ENCODE results near the gene PTPRC.

Gene PTPRC

GRCh38 chr1:198641501-198641900 lies 2.7 kb downstream of the PTPRC start:
- TF ChIP-seq TEAD4 (IDR thresholded peaks at IDR 0.05) (no peak), FOXM1 (IDR thresholded peaks at IDR 0.05; ENCODE audit: borderline replicate concordance, low read depth) (no peak), REST (IDR thresholded peaks at IDR 0.05; ENCODE audit: low read depth) (no peak), CREB1 (IDR thresholded peaks at IDR 0.05; ENCODE audit: low read depth) (no peak), TAF1 (IDR thresholded peaks at IDR 0.05; ENCODE audit: low read depth) (no peak), USF1 (IDR thresholded peaks at IDR 0.05) (no peak)

GRCh38 chr1:198641966-198642668 lies 3.3 kb downstream of the PTPRC start:
- no peak for TF ChIP-seq NFIC (IDR thresholded peaks at IDR 0.05)
- TF ChIP-seq TEAD4 (IDR thresholded peaks at IDR 0.05) = no peak
- TF ChIP-seq TCF12 (IDR thresholded peaks at IDR 0.05; ENCODE audit: low read depth) = no peak
- TF ChIP-seq ZBTB7A (IDR thresholded peaks at IDR 0.05; ENCODE audit: low read depth) = no peak
- no peak for TF ChIP-seq TAF1 (IDR thresholded peaks at IDR 0.05; ENCODE audit: low read depth)
- no peak for TF ChIP-seq REST (IDR thresholded peaks at IDR 0.05; ENCODE audit: low read depth)
- no peak for TF ChIP-seq CEBPB (IDR thresholded peaks at IDR 0.05)
- no peak for TF ChIP-seq USF1 (IDR thresholded peaks at IDR 0.05)
- no peak for TF ChIP-seq RAD21 (IDR thresholded peaks at IDR 0.05; ENCODE audit: low read depth)

- TF ChIP-seq MAX (IDR thresholded peaks at IDR 0.05) = no peak
- TF ChIP-seq EGR1 (IDR thresholded peaks at IDR 0.05) = no peak
- TF ChIP-seq YY1 (IDR thresholded peaks at IDR 0.05; ENCODE audit: low read depth) = no peak
- no peak for TF ChIP-seq EP300 (IDR thresholded peaks at IDR 0.05; ENCODE audit: borderline replicate concordance)
Measured at GRCh38 chr1:198642983-198643382, 4.1 kb downstream of the PTPRC start.

GRCh38 chr1:198643808-198644207 lies 5.0 kb downstream of the PTPRC start:
- no peak for TF ChIP-seq CEBPB (IDR thresholded peaks at IDR 0.05)
- no peak for TF ChIP-seq RAD21 (IDR thresholded peaks at IDR 0.05; ENCODE audit: low read depth)
- TF ChIP-seq MAX (IDR thresholded peaks at IDR 0.05) = no peak
- no peak for TF ChIP-seq ZBTB7A (IDR thresholded peaks at IDR 0.05; ENCODE audit: low read depth)
- no peak for TF ChIP-seq USF1 (IDR thresholded peaks at IDR 0.05)
- TF ChIP-seq TAF1 (IDR thresholded peaks at IDR 0.05; ENCODE audit: low read depth) = no peak
- TF ChIP-seq YY1 (IDR thresholded peaks at IDR 0.05; ENCODE audit: low read depth) = no peak
- TF ChIP-seq TEAD4 (IDR thresholded peaks at IDR 0.05) = no peak
- TF ChIP-seq FOXM1 (IDR thresholded peaks at IDR 0.05; ENCODE audit: borderline replicate concordance, low read depth) = no peak
- TF ChIP-seq TCF12 (IDR thresholded peaks at IDR 0.05; ENCODE audit: low read depth) = no peak
- no peak for TF ChIP-seq NFIC (IDR thresholded peaks at IDR 0.05)
- TF ChIP-seq CREB1 (IDR thresholded peaks at IDR 0.05; ENCODE audit: low read depth) = no peak
- no peak for TF ChIP-seq REST (IDR thresholded peaks at IDR 0.05; ENCODE audit: low read depth)
- TF ChIP-seq EP300 (IDR thresholded peaks at IDR 0.05; ENCODE audit: borderline replicate concordance) = no peak
- no peak for TF ChIP-seq EGR1 (IDR thresholded peaks at IDR 0.05)

Measured in Ishikawa (cell line).